AG08395 (cell line): Measurements from ENCODE around the gene DUX4.
"Not testable (repeated sequence)": the region's sequence is repeated elsewhere in the genome, so short reads cannot be mapped to it uniquely, and the experiment has no call there.

Source experiments
- DNase-seq: peaks from one replicate; pipeline ENCODE4 v3.0.0; 2012; ENCODE audit warnings: mixed read lengths, low spot score

Gene DUX4

DNA sequence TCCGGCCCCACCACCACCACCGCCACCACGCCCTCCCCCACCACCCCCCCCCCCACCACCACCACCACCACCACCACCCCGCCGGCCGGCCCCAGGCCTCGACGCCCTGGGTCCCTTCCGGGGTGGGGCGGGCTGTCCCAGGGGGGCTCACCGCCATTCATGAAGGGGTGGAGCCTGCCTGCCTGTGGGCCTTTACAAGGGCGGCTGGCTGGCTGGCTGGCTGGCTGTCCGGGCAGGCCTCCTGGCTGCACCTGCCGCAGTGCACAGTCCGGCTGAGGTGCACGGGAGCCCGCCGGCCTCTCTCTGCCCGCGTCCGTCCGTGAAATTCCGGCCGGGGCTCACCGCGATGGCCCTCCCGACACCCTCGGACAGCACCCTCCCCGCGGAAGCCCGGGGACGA, at the start of gene DUX4:
Gene DUX4, plus strand, starts transcription at position 347 of the 400 bp plus-strand sequence. Its CDS starts 0 bp downstream, at position 347.
- not testable (repeated sequence) for DNase-seq

GRCh38 chr4:190175436-190175835, 1.9 kb downstream of the DUX4 start:
- not testable (repeated sequence) for DNase-seq

DNA sequence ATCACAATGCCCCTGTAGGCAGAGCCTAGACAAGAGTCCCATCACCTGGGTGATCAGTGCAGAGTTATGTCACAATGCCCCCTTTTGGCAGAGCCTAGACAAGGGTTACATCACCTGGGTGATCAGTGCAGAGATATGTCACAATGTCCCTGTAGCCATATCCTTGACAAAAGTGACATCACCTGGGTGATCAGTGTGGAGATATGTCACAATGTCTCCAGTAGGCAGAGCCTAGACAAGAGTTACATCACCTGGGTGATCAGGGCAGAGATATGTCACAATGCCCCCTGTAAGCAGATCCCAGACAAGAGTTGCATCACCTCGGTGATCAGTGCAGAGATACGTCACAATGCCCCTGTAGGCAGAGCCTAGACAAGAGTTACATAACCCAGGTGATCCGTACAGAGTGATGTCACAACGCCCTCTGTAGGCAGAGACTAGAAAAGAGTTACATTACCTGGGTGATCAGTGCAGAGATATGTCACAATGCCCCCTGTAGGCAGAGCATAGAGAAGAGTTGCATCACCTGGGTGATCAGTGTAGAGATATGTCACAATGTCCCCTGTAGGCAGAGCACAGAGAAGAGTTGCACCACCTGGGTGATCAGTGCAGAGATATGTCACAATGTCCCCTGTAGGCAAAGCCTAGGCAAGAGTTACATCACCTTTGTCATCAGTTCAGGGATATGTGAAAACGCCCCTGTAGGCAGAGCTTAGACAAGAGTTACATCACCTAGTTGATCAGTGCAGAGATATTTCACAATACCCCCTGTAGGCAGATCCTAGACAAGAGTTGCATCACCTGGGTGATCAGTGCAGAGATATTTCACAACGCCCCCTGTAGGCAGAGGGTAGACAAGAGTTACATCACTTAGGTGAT, 4.4 kb downstream of the DUX4 start:
- not testable (repeated sequence) for DNase-seq

DNA sequence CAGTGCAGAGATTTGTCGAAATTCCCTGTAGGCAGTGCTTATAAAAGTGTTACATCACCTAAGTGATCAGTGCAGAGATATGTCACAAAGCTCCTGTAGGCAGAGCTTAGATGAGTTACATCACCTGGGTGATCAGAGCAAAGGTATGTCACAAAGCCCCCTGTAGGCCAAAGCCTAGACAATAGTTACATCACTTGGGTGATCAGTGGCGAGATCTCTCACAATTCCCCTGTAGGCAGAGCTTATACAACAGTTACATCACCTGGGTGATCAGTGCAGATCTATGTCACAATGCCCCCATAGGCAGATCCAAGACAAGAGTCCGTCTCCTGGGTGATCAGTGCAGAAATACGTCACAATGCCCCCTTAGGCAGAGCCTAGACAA, 5.0 kb downstream of the DUX4 start:
- not testable (repeated sequence) for DNase-seq

- DNase-seq = not testable (repeated sequence)
Observed at GRCh38 chr4:190179030-190179739, 5.6 kb downstream of the DUX4 start.

DNA sequence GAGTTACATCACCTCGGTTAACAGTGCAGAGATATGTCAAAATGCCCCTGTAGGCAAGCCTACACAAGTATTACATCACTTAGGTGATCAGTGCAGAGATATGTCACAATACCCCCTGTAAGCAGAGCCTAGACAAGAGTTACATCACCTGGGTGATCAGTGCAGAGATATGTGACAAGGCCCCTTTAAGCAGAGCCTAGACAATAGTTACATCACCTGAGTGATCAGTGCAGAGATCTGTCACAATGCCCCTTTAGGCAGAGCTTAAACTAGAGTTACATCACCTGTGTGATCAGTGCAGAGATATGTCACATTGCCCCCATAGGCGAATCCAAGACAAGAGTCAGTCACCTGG, 6.1 kb downstream of the DUX4 start:
- DNase-seq = not testable (repeated sequence)

GRCh38 chr4:190180947-190181346, 7.4 kb downstream of the DUX4 start:
- DNase-seq = not testable (repeated sequence)

DNA sequence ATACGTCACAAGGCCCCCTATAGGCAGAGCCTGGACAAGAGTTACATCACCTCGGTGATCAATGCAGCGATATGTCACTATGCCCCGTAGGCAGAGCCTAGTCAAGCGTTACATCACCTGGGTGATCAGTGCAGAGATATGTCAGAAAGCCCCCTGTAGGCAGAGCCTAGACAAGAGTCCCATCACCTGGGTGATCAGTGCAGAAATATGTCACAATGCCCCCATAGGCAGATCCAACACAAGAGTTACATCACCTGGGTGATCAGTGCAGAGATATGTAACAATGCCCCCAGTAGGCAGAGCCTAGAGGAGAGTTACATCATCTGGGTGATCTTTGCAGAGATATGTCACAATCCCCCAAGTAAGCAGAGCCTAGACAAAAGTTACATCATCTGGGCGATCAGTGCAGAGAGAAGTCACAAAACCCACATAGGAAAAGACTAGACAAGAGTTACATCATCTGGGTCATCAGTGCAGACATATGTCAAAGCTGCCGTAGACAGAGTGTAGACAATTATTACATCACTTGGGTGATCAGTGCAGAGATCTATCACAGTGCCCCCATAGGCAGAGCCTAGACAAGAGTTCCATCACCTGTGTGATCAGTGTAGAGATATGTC, 8.0 kb downstream of the DUX4 start:
- DNase-seq = not testable (repeated sequence)

DNA sequence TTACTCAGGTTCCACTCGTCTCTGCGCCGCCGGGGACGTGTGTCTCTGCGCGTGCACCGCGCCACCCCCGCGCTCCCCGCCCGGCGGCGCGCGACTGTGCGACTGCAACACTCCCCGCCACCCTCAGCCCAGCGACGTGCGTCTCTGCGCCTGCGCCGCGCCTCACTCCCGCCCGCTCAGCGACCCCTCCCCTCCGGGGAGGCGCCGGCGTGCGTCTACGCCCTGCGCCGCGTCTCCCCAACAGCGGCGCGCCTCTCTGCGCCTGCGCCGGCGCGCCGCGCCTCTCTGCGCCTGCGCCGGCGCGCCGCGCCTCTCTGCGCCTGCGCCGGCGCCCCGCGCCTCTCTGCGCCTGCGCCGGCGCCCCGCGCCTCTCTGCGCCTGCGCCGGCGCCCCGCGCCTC, 29.9 kb downstream of the DUX4 start:
- not testable (repeated sequence) for DNase-seq
